Hematopoietic multipotent progenitor cell treated with erythropoietin and hydrocortisone succinate and interleukin-3 and kit ligand, for 6 days (in vitro differentiated cells): ENCODE data around the gene S100A10.

Source experiments
- DNase-seq: peaks from one replicate; pipeline ENCODE4 v3.0.0-alpha.2; 2015

S100A10 gene, protein sequence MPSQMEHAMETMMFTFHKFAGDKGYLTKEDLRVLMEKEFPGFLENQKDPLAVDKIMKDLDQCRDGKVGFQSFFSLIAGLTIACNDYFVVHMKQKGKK

GRCh38 chr1:151993734-151994496 lies at the start of gene S100A10:
S100A10 (minus strand) TSS chr1:151993859; CDS start chr1:151986230, 7,629 bp downstream.
- DNase-seq, result peak; percentile 79

DNA sequence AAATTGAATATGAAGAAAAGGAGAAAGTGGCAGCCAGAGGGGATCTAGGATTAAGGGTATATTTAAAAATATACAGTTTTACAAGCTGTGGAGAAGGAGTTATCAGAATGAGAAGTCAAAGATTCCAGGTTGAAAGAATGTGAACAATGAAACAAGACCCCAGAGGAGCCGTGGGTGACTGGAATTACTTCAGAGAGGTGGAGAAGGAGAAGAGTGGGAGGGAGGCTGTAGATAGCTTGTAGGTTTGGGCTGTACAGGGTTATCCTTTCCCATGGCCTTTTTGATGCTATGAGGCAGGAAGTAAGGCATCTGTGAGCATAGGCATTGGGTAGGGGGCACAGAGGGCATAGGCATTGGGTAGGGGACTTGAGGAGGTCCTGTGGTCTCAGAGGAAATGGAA lies 48.4 kb upstream of the S100A10 start:
- DNase-seq, result no peak

GRCh38 chr1:152039886-152040285 lies 46.2 kb upstream of the S100A10 start:
- no peak for DNase-seq

DNA sequence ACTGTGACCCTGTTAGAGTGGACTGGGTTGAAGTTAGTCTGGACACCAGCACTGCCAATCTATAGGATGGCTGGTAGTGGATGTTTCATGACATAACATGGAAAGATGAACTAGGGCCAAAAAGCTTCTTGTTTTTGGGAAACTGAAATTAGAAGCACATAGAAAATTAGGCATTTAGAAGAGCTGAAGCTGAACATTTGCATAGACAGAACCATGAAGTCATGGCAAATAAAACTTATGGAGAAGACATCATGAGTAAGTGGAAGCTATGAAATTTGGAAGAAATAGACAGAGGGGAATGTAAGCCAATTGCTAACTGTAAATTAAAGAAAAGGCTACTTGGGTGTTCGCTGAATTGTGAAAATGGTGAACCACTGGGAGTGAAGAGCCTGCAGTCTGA lies 45.8 kb upstream of the S100A10 start:
- no peak for DNase-seq

- DNase-seq, result no peak
Observed at GRCh38 chr1:152038871-152039270, 45.2 kb upstream of the S100A10 start.

DNA sequence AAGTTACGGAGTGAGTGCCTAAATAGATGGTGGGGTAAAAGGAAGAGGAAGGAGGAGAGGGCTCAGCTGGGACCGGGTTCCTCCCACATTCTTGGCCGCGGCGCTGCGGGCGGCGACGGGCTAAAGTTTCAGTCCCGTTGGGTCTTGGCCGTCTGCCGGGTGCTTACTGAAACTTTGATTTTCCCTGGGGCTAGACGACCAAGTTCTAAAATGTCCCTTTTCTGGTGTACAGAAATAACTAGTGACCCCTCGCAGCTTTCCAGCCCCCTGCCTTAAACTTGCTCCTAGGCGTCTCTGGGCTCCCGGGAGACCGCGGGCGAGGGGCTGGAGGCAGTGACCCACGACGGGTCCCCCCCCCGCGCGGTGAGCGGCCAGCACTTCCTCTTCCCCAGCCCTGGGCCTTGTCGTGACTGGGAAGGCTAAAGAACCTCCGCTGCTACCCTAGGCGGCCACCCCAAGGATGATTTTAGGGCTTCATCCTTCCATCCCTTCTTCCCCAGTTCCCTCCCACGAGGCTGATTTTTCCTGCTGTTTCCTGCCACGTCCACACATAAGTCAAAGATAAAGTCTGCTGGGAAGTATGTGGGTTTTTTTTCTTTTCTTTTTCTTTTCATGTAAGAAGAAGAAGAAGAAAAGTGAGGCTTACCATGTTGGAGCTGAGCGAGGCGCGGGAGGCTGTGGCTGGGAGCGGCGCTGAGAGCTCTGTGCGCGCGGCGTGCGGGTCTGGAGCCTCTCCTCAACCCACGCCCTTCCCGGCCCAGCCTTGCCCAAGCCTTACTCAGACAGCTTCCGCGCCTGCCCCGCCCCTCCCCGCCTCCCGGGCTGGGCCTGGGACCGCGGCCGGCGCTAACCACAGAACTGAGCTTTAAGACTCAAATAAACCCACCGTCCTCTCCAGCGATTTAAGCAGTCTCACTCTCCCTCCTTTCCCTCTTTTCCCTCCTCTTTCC lies 42.9 kb upstream of the S100A10 start, which contains the start of gene S100A11:
Gene S100A11 (minus strand): TSS at position 738 of the 950 bp plus-strand sequence. CDS start 89 bp downstream, at position 649.
- DNase-seq, result peak; percentile 92

DNA sequence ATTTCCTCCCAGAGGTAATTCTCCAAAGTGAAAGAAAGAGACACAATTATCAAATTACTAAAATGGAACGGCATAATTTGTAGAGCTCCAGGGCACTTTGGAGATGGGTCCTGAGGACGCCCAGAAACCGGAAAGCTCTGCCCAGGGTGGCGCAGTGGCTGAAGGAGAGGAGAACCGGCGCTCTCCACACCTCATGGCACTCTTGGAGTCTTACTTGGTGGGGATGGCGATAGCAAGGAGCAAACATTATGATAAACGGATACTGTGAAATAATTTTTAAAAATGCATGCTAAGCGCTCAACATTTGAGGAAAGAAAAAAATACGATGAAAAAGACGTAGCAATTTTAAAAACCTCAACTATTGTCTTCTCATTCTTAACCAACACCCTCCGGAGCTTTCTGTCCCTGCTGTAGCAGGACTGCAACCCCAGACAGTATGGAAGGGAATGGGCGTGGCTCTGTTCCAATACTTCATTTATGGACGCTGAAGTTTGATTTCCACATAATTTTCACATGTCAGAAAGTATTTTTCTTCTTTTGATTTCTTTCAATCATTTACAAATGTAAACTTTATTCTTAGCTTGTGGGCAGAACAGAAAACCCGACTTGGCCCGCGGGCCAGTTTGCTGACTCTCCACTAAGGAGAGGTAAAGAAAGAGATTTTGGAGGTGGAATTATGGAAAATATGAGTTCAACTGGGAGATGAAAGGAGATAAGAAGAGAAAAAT lies 42.0 kb upstream of the S100A10 start:
- DNase-seq, result peak; percentile 72

DNA sequence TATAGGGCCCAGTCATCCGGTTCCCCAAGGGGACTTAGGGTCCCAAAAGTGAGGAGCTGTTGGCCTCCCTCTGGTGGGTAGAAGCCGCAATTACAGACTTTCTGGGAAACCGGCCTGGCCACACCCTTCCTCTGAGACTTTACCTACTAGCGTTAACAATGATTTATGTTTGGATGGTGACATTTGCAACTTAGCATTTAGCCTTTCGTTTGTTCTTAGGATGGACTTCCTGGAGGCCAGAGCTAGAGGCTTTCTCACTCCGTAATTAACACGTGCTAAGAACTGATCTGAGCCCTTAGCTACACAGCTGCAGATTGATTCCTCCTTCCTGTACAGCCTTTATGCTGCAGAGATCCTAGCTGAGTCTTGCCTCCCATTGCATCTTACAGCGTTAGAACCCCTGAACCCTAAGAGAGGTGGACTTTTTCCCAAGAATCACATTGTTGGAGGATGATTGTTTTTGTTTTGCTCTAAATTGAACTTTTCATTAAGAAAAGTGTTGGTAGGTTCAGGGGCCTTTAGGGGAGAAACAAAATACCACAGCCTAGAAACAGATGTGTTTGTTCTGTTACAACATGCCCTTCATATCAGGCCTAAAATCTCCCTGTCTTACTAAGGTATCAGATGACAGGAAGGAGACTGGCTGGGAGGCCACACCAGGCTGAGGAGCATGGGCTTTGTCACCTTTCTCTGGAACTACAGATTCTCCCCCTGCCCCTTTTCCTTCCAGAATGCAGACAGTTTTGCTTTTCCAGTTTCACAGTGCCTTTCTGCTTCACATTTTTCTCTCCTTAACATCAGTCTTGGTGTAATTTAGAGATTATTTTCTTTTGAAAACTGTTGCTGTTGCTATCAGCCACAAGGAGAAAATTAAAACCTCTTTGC lies 41.2 kb upstream of the S100A10 start:
- peak; percentile 86 for DNase-seq

DNA sequence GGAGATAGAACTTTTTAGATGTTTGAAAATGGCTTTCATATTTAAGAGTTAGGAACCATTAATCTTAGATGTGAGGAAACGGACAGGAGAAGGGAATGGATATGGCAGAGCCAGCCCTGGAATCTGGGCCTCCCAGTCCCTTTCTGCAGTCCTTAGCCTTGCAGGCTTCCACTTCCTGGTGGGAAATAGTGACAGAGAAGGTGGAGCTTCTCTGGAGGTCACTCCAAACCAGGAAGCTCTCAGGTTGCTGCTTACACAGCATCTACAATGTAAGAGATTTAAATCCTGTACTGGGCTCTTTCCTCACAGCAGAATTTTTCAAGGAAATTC lies 40.6 kb upstream of the S100A10 start:
- no peak for DNase-seq

DNA sequence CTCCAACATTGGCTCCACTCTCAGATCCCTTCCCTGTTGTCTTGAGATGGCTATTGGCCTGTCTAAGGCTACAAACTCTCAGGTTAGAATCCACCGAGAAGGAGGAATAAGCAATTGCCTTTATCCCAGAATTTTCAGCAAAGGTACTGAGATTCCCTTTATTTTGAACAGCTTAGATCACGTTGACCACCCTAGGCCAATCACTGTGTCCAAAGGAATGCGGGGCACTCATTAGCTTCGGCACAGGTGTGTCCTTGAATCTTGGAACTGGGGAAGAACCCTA lies 36.2 kb upstream of the S100A10 start:
- no peak for DNase-seq

DNA sequence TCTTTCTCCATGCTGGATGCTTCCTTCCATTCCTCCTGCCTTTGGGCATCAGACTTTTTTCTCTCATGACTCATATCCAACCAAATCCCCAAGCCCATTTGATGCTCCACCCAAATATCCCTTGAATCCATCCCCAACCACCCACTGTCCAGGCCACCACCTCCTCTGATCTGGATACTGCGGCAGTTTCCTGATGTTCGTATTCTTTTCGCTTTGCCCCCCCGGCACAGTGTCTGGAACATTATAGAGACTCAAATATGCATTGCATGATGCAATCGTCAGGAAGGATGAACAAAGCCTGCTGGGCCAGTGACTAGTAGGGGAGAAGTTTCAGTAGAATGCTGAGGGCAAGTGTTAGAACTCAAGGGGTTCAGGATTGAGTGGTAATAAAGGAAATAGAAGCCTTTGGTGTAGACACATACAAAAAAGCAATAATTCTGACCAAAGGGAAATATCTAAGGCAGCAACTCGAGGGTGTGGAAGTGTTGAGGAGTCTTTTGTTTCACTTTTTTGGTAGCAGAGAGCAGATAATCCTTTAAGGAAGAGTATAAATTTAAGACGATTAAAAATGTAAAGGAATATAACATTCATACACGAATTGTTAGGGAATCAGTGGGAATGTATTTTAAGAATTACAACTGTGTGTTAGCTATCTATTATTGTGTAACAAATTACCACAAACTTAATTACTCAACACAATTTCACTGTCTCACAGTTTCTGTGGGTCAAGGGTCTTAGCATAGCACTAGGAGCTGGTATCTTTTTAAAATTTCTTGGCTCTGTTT lies 35.7 kb upstream of the S100A10 start:
- DNase-seq, result peak; percentile 38

- no peak for DNase-seq
Observed at GRCh38 chr1:152026895-152027294, 33.2 kb upstream of the S100A10 start.

DNA sequence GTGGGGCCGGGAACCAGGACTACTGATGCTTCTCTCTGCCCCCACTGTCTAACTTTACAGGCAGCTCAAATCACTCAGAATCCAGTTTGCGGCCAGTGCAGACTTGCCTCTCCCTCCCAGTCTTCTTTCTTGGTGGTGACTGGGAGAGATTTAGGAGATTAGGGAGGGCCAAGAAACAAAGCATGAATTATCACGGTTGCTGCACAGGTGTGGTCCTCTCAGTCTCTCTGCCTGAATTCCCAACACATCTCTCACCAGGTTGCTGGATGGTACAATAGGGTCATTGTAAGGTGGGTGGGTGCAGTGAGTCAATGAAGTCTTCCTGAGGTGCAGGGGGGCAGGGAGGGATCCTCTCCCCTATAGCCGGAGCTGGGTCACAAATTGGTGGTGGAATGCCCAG lies 30.6 kb upstream of the S100A10 start:
- no peak for DNase-seq

DNA sequence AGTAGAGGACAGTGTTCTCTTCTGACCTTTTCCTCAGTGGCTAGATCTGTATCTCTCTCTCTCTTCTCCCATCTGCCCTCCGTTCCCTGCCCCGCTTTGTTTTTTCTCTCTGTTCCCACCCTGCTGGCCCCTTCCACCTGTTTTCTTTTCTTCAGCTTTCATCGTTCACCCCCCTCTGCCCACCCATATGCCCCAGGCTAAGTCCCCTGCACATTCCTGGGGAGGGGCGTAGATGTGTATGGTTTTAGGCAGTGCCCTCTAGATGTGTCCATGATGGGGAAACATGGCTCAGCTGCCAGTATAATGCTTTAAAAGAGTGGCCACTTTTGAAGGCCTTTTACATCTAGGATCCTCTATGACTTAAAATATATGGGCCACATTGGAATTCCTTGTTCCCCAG lies 29.6 kb upstream of the S100A10 start:
- DNase-seq, result no peak

DNA sequence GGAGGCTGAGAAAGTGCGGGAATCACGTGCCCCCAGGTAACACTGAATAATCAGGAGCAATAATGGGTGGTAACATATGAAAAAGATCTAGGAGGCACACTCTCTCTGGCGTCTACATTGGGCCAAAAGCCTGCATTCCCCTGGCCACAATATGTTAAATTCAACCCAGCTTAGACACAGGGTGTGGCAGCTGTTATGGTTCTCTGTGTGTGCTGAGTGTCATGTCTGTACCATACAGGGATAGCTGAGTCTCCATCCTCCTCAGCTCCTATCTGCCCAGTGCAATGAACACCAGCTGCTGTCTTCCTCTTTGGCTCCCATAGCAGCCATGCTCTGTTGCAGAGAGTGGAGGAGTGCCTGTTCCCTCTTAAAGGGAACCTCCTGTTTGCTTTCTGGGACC lies 28.8 kb upstream of the S100A10 start:
- no peak for DNase-seq

GRCh38 chr1:152021569-152021968 lies 27.9 kb upstream of the S100A10 start:
- DNase-seq, result no peak

DNA sequence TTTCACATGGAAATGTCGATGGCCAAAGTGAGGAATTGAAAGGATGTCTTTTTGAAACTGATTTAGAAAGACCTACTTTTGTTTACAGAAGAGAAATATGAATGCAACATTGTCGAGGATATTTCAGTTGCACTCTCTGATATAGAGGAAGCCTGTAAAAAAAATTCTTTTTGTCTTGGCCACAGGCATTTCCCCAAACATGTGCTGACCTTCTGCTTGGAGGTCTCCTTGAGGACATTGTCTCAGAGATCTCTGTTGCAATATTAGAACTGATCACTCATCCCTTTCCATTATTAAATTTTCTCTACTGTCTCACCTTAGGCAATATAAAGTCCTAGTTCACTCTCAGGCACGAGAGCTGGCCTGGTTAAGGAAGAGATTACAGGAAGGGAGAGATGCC lies 27.2 kb upstream of the S100A10 start:
- no peak for DNase-seq

DNA sequence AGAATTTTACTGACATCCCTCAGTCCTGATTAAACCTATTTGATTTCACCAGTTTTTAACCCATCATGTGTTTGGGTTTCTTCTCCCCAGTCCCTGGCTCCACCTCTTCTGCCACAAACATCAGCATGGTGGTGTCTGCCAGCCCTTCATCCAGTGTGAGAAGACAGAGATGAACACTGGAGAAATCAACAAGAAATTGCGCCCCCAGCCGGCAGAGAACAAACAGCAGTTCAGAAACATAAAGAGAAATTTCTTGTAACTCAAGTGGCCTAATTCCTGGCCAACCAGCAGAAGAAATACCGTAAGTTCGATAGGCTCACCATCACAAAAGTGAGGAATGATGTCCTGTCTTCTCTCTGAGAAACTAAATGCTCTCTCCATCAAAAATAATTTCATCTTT lies 24.9 kb upstream of the S100A10 start:
- DNase-seq, result peak; percentile 45

DNA sequence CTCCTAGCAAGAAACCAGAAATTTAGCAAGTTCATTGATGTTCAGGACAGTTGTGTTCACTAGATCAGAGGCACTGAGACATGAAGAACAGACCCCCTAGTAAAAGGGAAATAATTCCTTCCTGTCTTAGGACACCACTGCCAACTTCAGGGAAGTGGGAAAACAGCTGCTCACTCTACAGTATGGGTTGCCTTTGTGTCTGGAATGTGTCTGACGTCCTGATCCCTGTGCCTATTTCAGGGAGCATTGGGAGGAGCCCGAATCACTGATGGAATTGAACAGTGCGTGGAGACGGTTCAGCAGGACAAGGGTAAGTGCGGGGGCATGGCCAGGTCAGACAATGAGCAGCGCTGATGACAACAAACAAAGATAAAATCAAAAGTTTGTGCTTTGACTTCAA lies 22.1 kb upstream of the S100A10 start:
- DNase-seq, result no peak

GRCh38 chr1:152014943-152015342 lies 21.3 kb upstream of the S100A10 start:
- no peak for DNase-seq

DNA sequence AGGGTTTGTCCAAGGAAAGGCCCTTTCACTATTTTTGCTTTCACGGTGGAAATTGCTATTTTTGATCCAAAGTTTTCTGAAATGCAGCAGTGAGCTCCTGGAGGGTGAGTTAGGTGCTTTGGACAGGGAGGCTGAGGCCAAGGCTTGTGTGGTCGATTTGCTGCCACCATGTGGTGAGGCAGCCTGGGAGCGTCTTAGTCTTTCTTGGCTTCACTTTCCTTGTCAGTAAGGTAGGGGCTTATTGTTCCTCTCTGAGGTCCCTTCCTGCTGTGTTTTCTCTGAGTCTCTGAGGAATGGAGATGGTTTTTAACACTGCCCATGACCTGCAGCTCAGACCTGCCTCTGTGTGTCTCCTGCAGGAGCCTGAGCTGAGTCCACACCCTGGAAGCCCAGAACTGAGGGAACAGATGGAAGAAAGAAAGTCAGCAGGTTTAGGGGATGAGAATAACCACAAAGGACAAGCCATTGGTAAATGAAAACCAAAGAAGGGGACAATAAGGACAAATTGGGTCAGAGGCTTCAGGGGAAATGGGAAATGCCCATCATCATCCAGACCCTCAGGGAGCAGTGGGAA lies 20.1 kb upstream of the S100A10 start:
- peak; percentile 79 for DNase-seq
